ENCODE data around the gene ATP1B2.

GRCh38 chr17:7640783-7641182 lies 9.9 kb upstream of the ATP1B2 start:
- no peak for TF ChIP-seq EZH2 (optimal IDR thresholded peaks at IDR 0.05; ENCODE audit: low read depth, low read length)
- no peak for TF ChIP-seq CTCF (IDR thresholded peaks at IDR 0.05; ENCODE audit: low read length)
